Activated CD4-positive, alpha-beta memory T cell treated with anti-CD3 and anti-CD28 coated beads for 36 hours (primary cell): ENCODE measurements around the gene VDAC1. TPM values are rescaled to one million over a fixed set of nuclear protein-coding genes. Genes with fewer than 3 reads are reported as not detected.

Source experiments
- CTCF ChIA-PET: fragments of 350-600 bp; sonication (Branson Sonifier 250); formaldehyde crosslinking; loops from one replicate; lab custom pipeline; 2021; ENCODE audit warnings: antibody characterized with exemption, inconsistent platforms; lab: Charles Lee
- POLR2A ChIA-PET: fragments of 350-600 bp; sonication (Branson Sonifier 250); formaldehyde crosslinking; loops from one replicate; lab custom pipeline; 2021; ENCODE audit warnings: antibody characterized with exemption; lab: Charles Lee
- DNase-seq: peaks from one replicate; pipeline ENCODE4 v3.0.0-alpha.2; 2020
- H3K27ac Mint-ChIP-seq: one replicate; pipeline ENCODE4 v1.8.0; 2021; ENCODE audit warnings: mixed read lengths
- H3K27me3 Mint-ChIP-seq: one replicate; pipeline ENCODE4 v1.8.0; 2021; ENCODE audit warnings: mixed read lengths
- H3K36me3 Mint-ChIP-seq: one replicate; pipeline ENCODE4 v1.8.0; 2021; ENCODE audit warnings: mixed read lengths
- H3K4me1 Mint-ChIP-seq: one replicate; pipeline ENCODE4 v1.8.0; 2021; ENCODE audit warnings: low read depth, mixed read lengths
- H3K4me3 Mint-ChIP-seq: one replicate; pipeline ENCODE4 v1.8.0; 2021; ENCODE audit warnings: mild to moderate bottlenecking, mixed read lengths
- H3K9me3 Mint-ChIP-seq: one replicate; pipeline ENCODE4 v1.8.0; 2021; ENCODE audit warnings: mixed read lengths
- intact Hi-C: fragments of 100-400 bp; cut with micrococcal nuclease; formaldehyde crosslinking; loops from one replicate; pipeline ENCODE4 v1.15.1; 2023
- total RNA-seq, 2 experiments: library from RNA; stranded (reverse); gene quantifications; one replicate each; pipeline ENCODE4 v1.2.3, GENCODE V29; 2021

Gene VDAC1
- total RNA-seq, 2 experiments from 2014 or later: 407 to 416 TPM

DNA sequence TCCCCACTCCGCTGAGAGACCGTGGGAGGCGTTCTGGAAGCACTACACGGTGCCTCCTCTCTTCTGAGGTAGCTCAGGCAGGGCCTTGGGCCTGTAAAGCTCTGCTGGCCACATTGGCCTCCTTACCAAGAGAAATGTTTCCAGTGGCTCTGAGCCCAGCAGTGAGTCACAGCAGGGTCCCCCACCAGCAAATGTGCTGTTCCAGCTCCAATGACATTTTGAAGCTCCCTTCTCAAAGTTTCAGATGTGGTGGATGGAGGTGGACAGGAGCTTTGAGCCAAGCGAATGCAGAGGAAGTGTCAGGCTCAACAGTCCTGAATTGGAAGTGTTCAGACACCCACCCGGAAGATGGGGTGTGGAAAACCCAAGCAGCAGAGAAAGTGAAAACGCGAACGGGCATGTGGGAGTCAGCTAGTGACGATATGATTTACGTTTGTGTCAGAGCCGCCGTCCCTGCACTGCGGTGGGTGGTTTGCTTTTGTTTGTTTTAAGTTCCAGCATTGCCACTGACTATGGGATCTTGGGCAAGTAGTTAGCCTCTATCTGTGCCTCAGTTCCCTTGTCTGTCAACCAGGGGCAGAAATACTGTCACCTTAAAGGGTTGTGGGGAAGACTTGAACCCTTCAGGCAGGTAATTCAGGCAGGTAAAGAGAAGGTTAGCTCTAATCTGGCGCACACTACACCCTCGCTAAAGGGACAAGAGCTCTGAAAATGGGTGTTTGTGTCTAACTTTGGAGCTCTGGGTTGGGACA lies 74.5 kb downstream of the VDAC1 start:
- CTCF ChIA-PET: interaction anchor here (0.7 to 1.6 kb wide), 12 partner anchors 11 to 820 kb away, joined by 3 to 6 read pairs (median 4); no protein-coding TSS in a partner anchor
- no peaks in the 10 kb centered on the region for H3K36me3 Mint-ChIP-seq
- POLR2A ChIA-PET: interaction anchor here (0.6 to 1.7 kb wide), 7 partner anchors 9 to 74 kb away, joined by 3 to 5 read pairs (median 3); partner anchors contain the start of gene VDAC1
- intact Hi-C loops: loop anchor here (1.0 to 5.0 kb wide), 6 partner anchors 9 to 441 kb away; partner anchors contain the start of gene C5orf15
- H3K4me3 Mint-ChIP-seq: peak overlapping the region; percentile 79
- no peaks in the 10 kb centered on the region for H3K9me3 Mint-ChIP-seq
- DNase-seq: peak; percentile 88
- peak overlapping the region; percentile 98 for H3K27ac Mint-ChIP-seq
- peaks cover 47% of the 10 kb centered on the region for H3K4me1 Mint-ChIP-seq
- no peaks in the 10 kb centered on the region for H3K27me3 Mint-ChIP-seq

DNA sequence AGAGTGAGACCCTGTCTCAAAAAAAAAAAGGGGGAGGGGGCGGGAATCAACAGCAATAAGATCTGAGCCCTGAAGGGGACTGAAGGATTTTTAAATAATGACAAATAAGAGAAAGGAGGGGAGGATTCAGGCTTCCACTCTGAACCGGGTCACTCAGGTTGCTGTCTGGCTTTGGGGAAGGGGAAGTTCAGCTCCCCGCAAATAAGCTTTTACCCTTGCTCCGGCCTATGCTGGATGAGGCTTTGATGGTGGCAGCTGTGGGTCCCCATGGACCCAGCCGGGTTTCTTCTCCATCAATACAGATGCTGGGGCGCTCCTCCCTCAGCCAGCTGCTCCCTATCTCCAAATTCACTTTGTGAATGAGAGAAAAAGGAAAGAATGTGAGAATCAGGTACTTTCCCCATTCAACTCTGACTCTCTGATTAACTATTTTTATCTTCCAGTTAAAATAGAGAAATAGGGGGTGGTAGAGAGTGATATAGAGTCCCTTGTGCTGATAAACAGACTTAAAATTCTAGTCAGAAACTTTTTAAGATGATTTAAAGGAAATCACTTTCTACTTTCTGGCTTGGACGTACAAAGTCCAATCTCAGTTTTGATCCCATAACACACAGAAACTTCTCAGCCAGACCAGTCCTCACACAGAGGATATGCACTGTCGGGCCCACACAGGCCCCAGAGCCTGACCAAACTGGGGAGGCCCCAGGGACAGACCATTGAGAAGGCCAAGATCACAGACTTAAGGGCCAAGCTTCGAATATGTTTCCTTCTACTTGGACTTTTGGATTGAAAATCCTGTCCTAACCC lies 76.0 kb downstream of the VDAC1 start:
- peak; percentile 33 for DNase-seq
- CTCF ChIA-PET: interaction anchor here (0.9 to 1.1 kb wide), 2 partner anchors 9 to 15 kb away, joined by 3 read pairs; no protein-coding TSS in a partner anchor
- Mint-ChIP-seq H3K27me3 (no peaks in the 10 kb centered on the region), H3K4me3 (peak overlapping the region; percentile 38), H3K4me1 (peaks cover 48% of the 10 kb centered on the region), H3K9me3 (no peaks in the 10 kb centered on the region), H3K36me3 (no peaks in the 10 kb centered on the region), H3K27ac (peak overlapping the region; percentile 98)
- intact Hi-C loops: no loop called here
- POLR2A ChIA-PET: interaction anchor here (1.0 to 1.7 kb wide), 2 partner anchors 59 to 75 kb away, joined by 3 to 5 read pairs; partner anchors contain the start of gene VDAC1

DNA sequence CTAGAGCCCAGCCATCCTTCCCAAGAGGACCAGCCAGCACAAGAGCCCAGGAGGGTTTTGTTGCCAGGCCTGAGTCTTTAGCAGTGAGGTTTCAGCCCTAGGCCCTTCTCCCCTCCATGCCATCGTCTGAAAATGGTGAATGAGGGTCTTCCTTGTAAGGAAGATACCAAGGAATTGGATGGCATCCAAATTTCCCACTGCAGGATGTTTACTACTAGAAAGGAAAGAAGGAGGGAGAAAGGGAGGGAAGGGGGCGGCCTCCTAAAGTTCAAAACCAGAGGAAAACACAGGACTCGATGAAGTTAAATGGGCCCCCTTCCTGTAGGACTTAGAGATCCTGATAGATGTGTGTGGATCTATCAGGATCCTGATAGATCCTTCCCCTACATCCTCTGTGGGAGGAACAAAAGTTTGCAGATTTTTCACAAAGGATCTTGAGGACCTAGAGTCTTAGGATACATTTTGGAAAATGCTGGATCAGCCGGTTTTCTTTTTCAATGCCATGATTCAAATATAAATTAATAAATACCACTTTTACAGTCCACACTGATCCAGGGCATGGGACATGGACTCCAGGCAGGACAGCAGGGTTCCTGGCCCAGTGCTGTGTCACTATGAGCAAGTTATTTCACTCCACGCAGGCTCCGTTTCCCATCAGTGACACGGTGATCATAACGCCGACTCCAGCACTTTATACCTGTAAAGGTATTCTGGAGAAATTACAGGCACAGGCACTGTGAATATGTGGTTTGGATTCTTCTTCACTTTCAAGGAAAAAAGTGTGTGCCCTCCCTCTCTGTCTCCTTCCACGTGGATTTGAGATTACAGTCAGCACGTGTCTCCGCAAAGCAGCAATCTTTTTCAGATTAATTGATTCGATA lies 77.2 kb downstream of the VDAC1 start:
- peaks cover 46% of the 10 kb centered on the region for H3K4me1 Mint-ChIP-seq
- H3K36me3 Mint-ChIP-seq: no peaks in the 10 kb centered on the region
- H3K4me3 Mint-ChIP-seq: no peak overlapping the region
- intact Hi-C loops: no loop called here
- DNase-seq: no peak
- ChIA-PET CTCF (interaction anchor here (0.9 to 1.1 kb wide), 2 partner anchors 8 to 16 kb away, joined by 3 read pairs; no protein-coding TSS in a partner anchor), POLR2A (no interaction called here)
- peak overlapping the region; percentile 98 for H3K27ac Mint-ChIP-seq
- no peaks in the 10 kb centered on the region for H3K27me3 Mint-ChIP-seq
- H3K9me3 Mint-ChIP-seq: no peaks in the 10 kb centered on the region

DNA sequence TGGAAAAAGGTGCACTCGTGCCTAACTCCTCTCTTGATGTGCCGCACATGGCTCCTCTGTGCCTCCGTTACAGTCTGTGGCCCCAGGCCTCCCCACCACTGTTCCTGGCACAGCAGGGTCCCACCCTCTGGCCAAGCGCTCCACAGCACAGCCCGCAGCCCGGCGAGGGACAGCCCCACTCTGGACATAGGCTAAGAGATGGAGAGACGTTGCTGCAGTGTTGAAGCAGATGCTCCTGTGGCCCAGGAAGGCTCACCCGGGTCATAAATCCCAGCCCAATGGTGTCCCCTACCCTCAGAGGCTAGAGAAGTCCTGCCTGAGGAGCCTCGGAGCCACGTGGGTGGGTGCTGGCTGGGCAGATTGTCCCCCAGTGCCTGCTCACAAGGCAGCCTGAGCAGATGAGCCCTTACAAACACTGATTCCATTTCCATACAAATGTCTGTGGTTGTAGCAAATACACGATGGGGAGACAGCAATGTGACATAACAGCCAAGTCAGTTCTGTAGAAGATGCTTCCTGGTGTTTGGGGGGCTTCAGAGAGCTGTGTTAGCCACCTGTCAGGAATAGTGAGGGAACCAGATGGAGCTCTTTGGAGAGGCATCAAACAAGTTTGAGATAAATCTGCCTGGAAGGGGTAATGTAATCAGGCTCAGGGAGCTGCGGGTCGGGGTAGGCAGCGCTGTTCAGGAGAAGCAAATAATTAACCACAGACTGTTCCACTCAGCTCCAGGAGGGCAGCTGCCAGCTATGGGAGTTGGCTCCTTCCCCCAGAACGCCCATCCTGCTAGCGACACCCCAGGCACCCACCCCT lies 78.1 kb downstream of the VDAC1 start:
- H3K4me3 Mint-ChIP-seq: no peak overlapping the region
- ChIA-PET CTCF (no interaction called here), POLR2A (no interaction called here)
- DNase-seq: no peak
- no peaks in the 10 kb centered on the region for H3K27me3 Mint-ChIP-seq
- H3K27ac Mint-ChIP-seq: no peak overlapping the region
- H3K9me3 Mint-ChIP-seq: no peaks in the 10 kb centered on the region
- intact Hi-C loops: no loop called here
- H3K36me3 Mint-ChIP-seq: no peaks in the 10 kb centered on the region
- peaks cover 41% of the 10 kb centered on the region for H3K4me1 Mint-ChIP-seq

DNA sequence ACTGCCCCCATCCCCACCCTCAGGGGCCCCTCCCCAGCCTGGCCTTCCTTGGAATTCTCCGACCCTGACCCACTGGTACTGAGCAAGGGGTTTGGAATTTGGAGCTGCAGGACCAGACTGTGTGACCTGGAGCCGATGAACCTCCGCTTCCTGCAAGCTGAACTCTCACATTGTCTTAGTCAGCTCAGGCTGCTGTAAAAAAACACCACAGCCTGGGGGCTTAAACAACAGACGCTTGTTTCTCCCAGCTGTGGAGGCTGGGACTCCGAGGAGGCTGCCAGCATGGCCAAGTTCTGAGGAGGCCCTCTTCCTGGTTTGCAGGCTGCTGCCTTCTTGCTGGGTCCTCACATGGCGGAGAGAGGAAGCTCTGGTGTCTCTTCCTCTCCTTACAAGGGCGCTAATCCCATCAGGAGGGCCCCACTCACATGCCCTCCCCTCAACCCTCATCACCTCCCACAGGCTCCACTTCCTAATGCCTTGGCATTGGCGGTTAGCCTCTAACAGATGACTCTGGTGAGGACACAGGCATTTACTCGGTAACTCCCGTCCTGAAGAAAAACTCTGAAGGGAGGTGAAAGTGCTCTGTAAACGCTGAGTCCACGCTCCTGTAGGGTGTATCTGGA lies 78.8 kb downstream of the VDAC1 start:
- intact Hi-C loops: no loop called here
- no peak for DNase-seq
- Mint-ChIP-seq H3K4me3 (no peak overlapping the region), H3K27me3 (no peaks in the 10 kb centered on the region), H3K27ac (no peak overlapping the region), H3K9me3 (no peaks in the 10 kb centered on the region), H3K4me1 (peaks cover 35% of the 10 kb centered on the region), H3K36me3 (no peaks in the 10 kb centered on the region)
- ChIA-PET POLR2A (no interaction called here), CTCF (no interaction called here)

DNA sequence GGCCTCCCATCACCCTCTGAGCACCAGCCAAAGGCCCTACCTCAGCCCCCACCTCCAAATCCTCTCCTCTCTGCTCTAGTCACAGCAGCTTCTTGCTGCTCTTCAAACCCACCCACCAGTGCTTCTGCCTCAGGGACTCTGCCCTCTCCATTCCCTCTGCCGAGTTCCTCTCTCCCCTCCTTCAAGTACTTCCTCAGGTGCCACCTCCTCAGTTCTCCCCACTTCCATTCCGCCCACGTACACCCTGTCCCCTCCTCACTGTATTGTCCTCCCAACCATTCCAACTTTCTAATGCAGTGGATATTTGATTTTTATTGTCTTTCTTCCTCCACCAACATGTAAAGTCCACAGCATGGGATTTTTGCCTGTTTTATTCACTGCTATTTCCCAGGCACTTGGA lies 79.5 kb downstream of the VDAC1 start:
- no peak overlapping the region for H3K27ac Mint-ChIP-seq
- no peaks in the 10 kb centered on the region for H3K27me3 Mint-ChIP-seq
- no peak overlapping the region for H3K4me3 Mint-ChIP-seq
- H3K4me1 Mint-ChIP-seq: peaks cover 35% of the 10 kb centered on the region
- no peaks in the 10 kb centered on the region for H3K9me3 Mint-ChIP-seq
- H3K36me3 Mint-ChIP-seq: no peaks in the 10 kb centered on the region
- ChIA-PET CTCF (no interaction called here), POLR2A (no interaction called here)
- no peak for DNase-seq
- intact Hi-C loops: no loop called here

DNA sequence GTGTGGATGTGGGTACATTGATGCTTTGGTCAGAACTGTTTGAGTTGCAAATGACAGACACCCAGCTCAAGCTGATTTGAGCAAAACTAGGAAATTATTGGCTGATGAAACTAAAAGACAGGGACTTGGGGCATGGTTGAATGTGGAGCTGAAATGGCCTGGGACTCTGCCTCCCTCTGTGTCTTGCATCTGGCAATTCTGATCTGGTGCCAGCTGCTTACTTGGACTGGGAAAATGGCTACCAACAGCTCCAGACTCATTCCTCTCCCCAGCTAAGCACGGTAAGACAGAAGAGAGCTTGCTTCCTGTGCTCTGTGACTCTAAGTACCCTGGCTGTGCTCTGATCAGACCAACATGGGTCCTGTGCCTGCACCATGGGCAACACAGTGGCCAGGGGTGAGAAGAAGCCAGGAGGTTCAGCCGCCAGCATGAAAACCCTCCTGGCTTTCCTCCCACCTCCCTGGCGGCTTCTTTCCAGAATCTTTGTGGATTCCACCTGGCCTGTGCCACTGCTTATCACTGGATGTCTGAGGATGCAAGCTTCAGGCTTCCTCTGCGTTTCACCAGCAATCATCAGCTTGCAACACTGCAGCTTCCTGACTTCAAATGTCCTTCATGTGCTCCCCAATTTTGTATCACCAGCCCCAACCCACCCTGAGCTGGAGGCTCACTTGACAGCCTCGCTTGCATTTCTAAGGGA lies 80.4 kb downstream of the VDAC1 start:
- ChIA-PET POLR2A (no interaction called here), CTCF (no interaction called here)
- Mint-ChIP-seq H3K9me3 (no peaks in the 10 kb centered on the region), H3K4me1 (peaks cover 34% of the 10 kb centered on the region), H3K4me3 (no peak overlapping the region), H3K27ac (no peak overlapping the region), H3K36me3 (no peaks in the 10 kb centered on the region), H3K27me3 (no peaks in the 10 kb centered on the region)
- DNase-seq: no peak
- intact Hi-C loops: no loop called here

DNA sequence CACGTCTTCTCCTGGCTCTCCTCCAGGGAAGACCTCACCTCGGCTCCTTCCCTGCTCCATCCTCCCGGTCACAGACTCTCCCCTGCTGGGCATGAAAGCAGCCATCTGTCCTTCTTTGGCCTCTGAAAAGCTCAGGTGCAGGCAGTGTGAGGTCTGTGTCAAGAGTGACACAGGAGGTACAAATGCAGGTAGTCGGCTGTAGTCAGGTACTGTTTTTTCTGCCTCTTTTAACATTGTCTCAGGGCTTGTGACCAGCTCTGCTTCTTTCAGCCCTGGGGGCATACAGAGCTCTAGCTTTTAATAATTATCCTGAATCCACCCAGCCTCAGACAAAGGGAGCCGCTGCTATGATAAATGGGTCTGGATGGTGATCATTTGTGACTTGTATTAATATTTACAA lies 82.8 kb downstream of the VDAC1 start:
- Mint-ChIP-seq H3K4me1 (peaks cover 27% of the 10 kb centered on the region), H3K36me3 (no peaks in the 10 kb centered on the region), H3K9me3 (no peaks in the 10 kb centered on the region), H3K27ac (no peak overlapping the region), H3K27me3 (no peaks in the 10 kb centered on the region), H3K4me3 (no peak overlapping the region)
- POLR2A ChIA-PET: interaction anchor here (1.4 kb wide), 1 partner anchor 17 kb away, joined by 3 read pairs; no protein-coding TSS in a partner anchor
- intact Hi-C loops: no loop called here
- CTCF ChIA-PET: no interaction called here
- DNase-seq: no peak
